OCI-LY1 (cell line): ENCODE data around the gene RNF214.

ENCODE experiments used
- H2AFZ ChIP-seq: fragments of 200-600 bp; sonication (generic), shearing (Covaris generic); 2 replicates; pipeline ENCODE4 v1.6.0; 2014; ENCODE audit warnings: antibody characterized with exemption, mild to moderate bottlenecking, low read length
- H3F3A ChIP-seq: fragments of 200-600 bp; sonication (generic), shearing (Covaris generic); 2 replicates; pipeline ENCODE4 v1.6.0; 2014; ENCODE audit warnings: mild to moderate bottlenecking, antibody characterized with exemption, low read length, moderate library complexity; ENCODE audit not compliant: insufficient read depth
- H3K27ac ChIP-seq: fragments of 200-600 bp; sonication (generic); 2 replicates; pipeline ENCODE4 v1.5.1; 2014; ENCODE audit warnings: low read length, mixed run types, mild to moderate bottlenecking, low read depth; ENCODE audit not compliant: poor library complexity, severe bottlenecking
- H3K27me3 ChIP-seq: fragments of 200-600 bp; sonication (generic); 2 replicates; pipeline ENCODE4 v1.6.0; 2014; ENCODE audit warnings: antibody characterized with exemption, mild to moderate bottlenecking, low read length, moderate library complexity; ENCODE audit not compliant: insufficient read depth
- H3K36me3 ChIP-seq: fragments of 200-600 bp; sonication (generic); 2 replicates; pipeline ENCODE4 v1.6.1; 2014; ENCODE audit warnings: mild to moderate bottlenecking, antibody characterized with exemption, low read length, moderate library complexity, mixed read lengths; ENCODE audit not compliant: insufficient read depth
- H3K4me1 ChIP-seq: fragments of 200-600 bp; sonication (generic); 2 replicates; pipeline ENCODE4 v1.5.1; 2014; ENCODE audit warnings: mild to moderate bottlenecking, low read length, moderate library complexity; ENCODE audit not compliant: insufficient read depth, severe bottlenecking
- H3K4me2 ChIP-seq: fragments of 200-600 bp; sonication (generic), shearing (Covaris generic); 2 replicates; pipeline ENCODE4 v1.6.1; 2014; ENCODE audit warnings: low read length
- H3K4me3 ChIP-seq: fragments of 200-600 bp; sonication (generic); 2 replicates; pipeline ENCODE4 v1.5.1; 2014; ENCODE audit warnings: low read length, low read depth, mild to moderate bottlenecking, mixed read lengths; ENCODE audit not compliant: poor library complexity, severe bottlenecking
- H3K79me2 ChIP-seq: fragments of 200-600 bp; shearing (Covaris generic); 2 replicates; pipeline ENCODE4 v1.6.1; 2016; ENCODE audit warnings: mixed run types, low read length, mixed read lengths; ENCODE audit not compliant: insufficient read depth
- H3K9ac ChIP-seq: fragments of 200-600 bp; sonication (generic), shearing (Covaris generic); 2 replicates; pipeline ENCODE4 v1.6.1; 2014; ENCODE audit warnings: mild to moderate bottlenecking, low read length, mixed read lengths
- H3K9me2 ChIP-seq: fragments of 200-600 bp; sonication (generic), shearing (Covaris generic); 2 replicates; pipeline ENCODE4 v1.6.1; 2014; ENCODE audit warnings: low read depth, mild to moderate bottlenecking, low read length, mixed read lengths
- H3K9me3 ChIP-seq: fragments of 200-600 bp; shearing (Covaris generic); 2 replicates; pipeline ENCODE4 v1.6.1; 2014; ENCODE audit warnings: low read length, mixed read lengths
- H4K20me1 ChIP-seq: fragments of 200-600 bp; sonication (generic), shearing (Covaris generic); 2 replicates; pipeline ENCODE4 v1.6.0; 2016; ENCODE audit warnings: mild to moderate bottlenecking, low read length; ENCODE audit not compliant: insufficient read depth
- EZH2 ChIP-seq: fragments of 200-600 bp; sonication (generic), shearing (Covaris generic); IDR thresholded peaks from 2 replicates; pipeline ENCODE4 v1.8.0; 2017; ENCODE audit warnings: borderline replicate concordance, mixed run types, mild to moderate bottlenecking, antibody characterized with exemption, low read length, moderate library complexity, mixed read lengths
- TF ChIP-seq, protein P1 (sequence below): fragments of 200-600 bp; sonication (generic), shearing (Covaris generic); IDR thresholded peaks from 2 replicates; pipeline ENCODE4 v1.5.1; 2017; ENCODE audit warnings: mild to moderate bottlenecking, antibody characterized with exemption, low read length, moderate library complexity, mixed read lengths

RNF214 gene

GRCh38 chr11:117281869-117282268, 49.4 kb downstream of the RNF214 start:
- H2AFZ ChIP-seq, result no peak overlapping the region
- H3K9ac ChIP-seq, result no peak overlapping the region
- no peaks in the 10 kb centered on the region for H3K27me3 ChIP-seq
- H3K9me2 ChIP-seq, result no peaks in the 10 kb centered on the region
- H3K4me1 ChIP-seq, result no peaks in the 10 kb centered on the region
- H3K9me3 ChIP-seq, result no peaks in the 10 kb centered on the region
- no peak overlapping the region for H3K4me3 ChIP-seq
- peaks cover 7% of the 10 kb centered on the region; the same call in 1 of the 2 replicates for H3K36me3 ChIP-seq
- no peak for TF ChIP-seq EZH2
- TF ChIP-seq, protein P1, sequence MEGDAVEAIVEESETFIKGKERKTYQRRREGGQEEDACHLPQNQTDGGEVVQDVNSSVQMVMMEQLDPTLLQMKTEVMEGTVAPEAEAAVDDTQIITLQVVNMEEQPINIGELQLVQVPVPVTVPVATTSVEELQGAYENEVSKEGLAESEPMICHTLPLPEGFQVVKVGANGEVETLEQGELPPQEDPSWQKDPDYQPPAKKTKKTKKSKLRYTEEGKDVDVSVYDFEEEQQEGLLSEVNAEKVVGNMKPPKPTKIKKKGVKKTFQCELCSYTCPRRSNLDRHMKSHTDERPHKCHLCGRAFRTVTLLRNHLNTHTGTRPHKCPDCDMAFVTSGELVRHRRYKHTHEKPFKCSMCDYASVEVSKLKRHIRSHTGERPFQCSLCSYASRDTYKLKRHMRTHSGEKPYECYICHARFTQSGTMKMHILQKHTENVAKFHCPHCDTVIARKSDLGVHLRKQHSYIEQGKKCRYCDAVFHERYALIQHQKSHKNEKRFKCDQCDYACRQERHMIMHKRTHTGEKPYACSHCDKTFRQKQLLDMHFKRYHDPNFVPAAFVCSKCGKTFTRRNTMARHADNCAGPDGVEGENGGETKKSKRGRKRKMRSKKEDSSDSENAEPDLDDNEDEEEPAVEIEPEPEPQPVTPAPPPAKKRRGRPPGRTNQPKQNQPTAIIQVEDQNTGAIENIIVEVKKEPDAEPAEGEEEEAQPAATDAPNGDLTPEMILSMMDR, result no peak
- no peak overlapping the region for H3K4me2 ChIP-seq
- no peaks in the 10 kb centered on the region for H3F3A ChIP-seq
- H3K79me2 ChIP-seq, result no peaks in the 10 kb centered on the region
- H4K20me1 ChIP-seq, result no peaks in the 10 kb centered on the region
- H3K27ac ChIP-seq, result no peak overlapping the region

- Histone ChIP-seq H3K4me2 (no peak overlapping the region), H3K9me2 (no peaks in the 10 kb centered on the region), H3K27ac (no peak overlapping the region), H3F3A (no peaks in the 10 kb centered on the region), H2AFZ (no peak overlapping the region), H3K27me3 (no peaks in the 10 kb centered on the region), H3K36me3 (peaks cover 7% of the 10 kb centered on the region; the same call in 1 of the 2 replicates), H4K20me1 (no peaks in the 10 kb centered on the region), H3K4me3 (no peak overlapping the region), H3K9me3 (no peaks in the 10 kb centered on the region), H3K4me1 (no peaks in the 10 kb centered on the region), H3K9ac (no peak overlapping the region), H3K79me2 (no peaks in the 10 kb centered on the region)
- TF ChIP-seq, protein P1, result no peak
- no peak for TF ChIP-seq EZH2
Observed at GRCh38 chr11:117282956-117283355, 50.5 kb downstream of the RNF214 start.

- no peak overlapping the region for H3K4me3 ChIP-seq
- no peak overlapping the region for H2AFZ ChIP-seq
- H3K27ac ChIP-seq, result no peak overlapping the region
- H3K4me2 ChIP-seq, result no peak overlapping the region
- H3K36me3 ChIP-seq, result peaks cover 7% of the 10 kb centered on the region; the same call in 1 of the 2 replicates
- no peaks in the 10 kb centered on the region for H3K9me3 ChIP-seq
- H3K4me1 ChIP-seq, result no peaks in the 10 kb centered on the region
- no peaks in the 10 kb centered on the region for H3F3A ChIP-seq
- no peaks in the 10 kb centered on the region for H3K27me3 ChIP-seq
- no peaks in the 10 kb centered on the region for H4K20me1 ChIP-seq
- H3K9ac ChIP-seq, result no peak overlapping the region
- no peaks in the 10 kb centered on the region for H3K9me2 ChIP-seq
- no peaks in the 10 kb centered on the region for H3K79me2 ChIP-seq
- TF ChIP-seq, protein P1, result no peak
- no peak for TF ChIP-seq EZH2
Observed at GRCh38 chr11:117284053-117284452, 51.6 kb downstream of the RNF214 start.
